Left forelimb (tissue), 1 donor: Measurements from ENCODE around the gene CENPE.
"Not testable (repeated sequence)": the region's sequence is repeated elsewhere in the genome, so short reads cannot be mapped to it uniquely, and the experiment has no call there.

Source experiments
- DNase-seq: peaks from one replicate; pipeline ENCODE4 v3.0.0-alpha.2; 2018; ENCODE audit warnings: low spot score

The CENPE gene, protein sequence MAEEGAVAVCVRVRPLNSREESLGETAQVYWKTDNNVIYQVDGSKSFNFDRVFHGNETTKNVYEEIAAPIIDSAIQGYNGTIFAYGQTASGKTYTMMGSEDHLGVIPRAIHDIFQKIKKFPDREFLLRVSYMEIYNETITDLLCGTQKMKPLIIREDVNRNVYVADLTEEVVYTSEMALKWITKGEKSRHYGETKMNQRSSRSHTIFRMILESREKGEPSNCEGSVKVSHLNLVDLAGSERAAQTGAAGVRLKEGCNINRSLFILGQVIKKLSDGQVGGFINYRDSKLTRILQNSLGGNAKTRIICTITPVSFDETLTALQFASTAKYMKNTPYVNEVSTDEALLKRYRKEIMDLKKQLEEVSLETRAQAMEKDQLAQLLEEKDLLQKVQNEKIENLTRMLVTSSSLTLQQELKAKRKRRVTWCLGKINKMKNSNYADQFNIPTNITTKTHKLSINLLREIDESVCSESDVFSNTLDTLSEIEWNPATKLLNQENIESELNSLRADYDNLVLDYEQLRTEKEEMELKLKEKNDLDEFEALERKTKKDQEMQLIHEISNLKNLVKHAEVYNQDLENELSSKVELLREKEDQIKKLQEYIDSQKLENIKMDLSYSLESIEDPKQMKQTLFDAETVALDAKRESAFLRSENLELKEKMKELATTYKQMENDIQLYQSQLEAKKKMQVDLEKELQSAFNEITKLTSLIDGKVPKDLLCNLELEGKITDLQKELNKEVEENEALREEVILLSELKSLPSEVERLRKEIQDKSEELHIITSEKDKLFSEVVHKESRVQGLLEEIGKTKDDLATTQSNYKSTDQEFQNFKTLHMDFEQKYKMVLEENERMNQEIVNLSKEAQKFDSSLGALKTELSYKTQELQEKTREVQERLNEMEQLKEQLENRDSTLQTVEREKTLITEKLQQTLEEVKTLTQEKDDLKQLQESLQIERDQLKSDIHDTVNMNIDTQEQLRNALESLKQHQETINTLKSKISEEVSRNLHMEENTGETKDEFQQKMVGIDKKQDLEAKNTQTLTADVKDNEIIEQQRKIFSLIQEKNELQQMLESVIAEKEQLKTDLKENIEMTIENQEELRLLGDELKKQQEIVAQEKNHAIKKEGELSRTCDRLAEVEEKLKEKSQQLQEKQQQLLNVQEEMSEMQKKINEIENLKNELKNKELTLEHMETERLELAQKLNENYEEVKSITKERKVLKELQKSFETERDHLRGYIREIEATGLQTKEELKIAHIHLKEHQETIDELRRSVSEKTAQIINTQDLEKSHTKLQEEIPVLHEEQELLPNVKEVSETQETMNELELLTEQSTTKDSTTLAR (N-terminal part only)

DNA sequence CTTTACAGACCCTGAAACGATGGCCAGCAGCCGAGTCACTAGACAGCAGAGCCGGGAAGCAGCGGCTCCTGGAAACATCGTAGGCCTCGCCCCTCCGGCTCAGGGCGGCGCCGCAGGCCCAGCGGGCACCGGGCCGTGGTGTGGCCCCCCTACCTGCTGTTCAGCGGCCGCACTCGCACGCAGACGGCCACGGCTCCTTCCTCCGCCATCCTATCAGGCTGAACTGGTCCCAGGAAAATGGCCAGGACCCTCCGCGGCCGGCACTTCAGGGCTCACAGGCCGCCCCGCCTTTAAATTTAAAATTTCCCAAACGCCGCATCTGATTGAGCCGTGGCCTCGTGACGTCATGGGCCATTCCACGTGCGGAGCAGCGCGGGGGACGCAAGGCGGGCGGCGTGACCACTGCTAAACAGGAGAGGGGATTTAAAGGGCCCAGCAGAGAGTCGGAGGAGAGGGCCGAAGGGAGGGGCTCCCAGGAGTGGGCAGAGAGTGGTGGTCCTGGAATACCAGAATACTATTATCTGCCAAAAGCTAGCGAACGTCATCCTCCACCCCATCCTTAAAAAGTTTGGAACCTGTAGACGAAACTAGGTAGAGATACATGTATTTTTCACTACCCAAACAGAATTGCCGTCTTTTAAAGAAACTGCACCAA lies at the start of gene CENPE:
Gene CENPE, minus strand, starts transcription at position 233 of the 655 bp plus-strand sequence. Its CDS starts 24 bp downstream, at position 209.
- peak; percentile 94 for DNase-seq

DNA sequence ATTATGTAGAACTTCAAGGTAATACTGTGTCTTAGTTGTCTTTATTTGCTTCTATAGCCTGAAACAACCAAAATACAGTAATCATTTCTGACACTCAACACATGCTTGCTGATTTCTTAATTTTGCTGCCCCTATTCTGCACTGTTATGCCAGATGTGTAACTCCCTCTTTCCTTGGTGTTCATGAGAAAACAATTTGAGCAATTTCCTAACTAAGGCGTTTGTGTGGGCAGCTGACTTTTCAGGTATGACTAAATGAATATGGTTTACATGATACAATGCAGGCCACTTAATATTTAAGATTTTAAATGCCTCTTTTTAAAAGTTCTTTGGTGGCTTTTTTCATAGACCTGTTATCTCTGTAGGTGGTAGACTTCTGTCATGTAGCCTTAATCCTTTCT lies 46.1 kb upstream of the CENPE start:
- no peak for DNase-seq

DNA sequence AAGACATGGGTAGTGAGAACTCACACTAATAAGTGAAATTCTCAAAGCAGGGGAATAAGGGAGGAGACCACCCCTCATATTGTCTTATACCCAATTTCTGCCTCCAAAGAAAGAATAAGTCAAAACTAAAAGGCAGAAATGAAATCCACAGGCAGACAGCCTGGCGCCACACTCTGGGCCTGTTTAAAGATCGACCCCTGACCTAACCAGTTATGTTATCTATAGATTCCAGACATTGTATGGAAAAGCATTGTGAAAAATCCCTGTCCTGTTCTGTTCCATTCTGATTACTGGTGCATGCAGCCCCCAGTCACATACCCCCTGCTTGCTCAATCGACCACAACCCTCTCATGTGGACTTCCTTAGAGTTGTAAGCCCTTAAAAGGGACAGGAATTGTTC lies 32.8 kb upstream of the CENPE start:
- DNase-seq = not testable (repeated sequence)

DNA sequence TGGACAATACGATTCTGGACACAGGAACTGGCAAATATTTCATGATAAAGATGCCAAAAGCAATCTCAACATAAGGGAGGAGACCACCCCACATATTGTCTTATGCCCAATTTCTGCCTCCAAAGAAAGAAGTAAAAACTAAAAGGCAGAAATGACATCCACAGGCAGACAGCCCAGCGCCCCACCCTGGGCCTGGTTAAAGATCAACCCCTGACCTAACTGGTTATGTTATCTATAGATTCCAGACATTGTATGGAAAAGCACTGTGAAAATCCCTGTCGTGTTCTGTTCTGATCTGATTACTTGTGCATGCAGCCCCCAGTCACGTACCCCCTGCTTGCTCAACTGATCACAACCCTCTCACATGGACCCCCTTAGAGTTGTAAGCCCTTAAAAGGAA lies 25.4 kb upstream of the CENPE start:
- not testable (repeated sequence) for DNase-seq

DNA sequence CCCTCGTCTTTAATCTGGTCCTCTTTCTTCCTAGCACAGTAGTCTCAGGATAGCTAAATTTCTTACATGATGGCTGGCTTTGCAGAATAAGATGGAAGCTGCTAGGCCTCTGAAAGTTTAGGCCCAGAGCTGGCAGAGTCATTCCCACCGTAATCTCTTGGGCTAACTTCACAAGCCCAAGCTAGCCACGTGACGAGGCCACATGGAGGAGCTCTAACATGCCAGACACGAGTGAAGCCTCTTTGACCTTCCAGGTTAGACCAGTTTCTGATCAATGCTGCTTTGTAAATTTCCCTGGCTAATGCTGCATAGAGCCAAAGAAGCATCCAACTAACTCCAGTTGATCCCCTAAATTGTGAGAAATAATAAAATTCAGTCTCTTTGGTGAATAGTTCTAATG lies 9.5 kb upstream of the CENPE start:
- no peak for DNase-seq

DNA sequence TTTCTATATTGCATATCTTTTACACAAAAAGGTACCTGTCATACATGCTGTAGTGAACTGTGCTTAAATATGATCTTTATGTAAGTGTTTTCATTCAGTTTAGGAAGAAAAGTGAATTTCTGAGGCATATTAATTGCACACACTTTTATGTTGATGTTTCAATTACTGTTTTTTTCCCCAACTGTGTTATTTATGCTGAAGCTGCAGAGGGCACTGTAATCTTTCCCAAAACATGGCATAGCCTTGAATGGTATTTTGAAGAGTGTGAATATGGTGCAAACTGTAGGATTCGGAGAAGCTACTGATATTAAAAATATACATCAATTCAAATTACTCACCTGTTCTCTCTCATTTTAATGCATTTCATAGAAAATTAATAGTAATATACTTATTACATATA lies 6.0 kb upstream of the CENPE start:
- DNase-seq = no peak

DNA sequence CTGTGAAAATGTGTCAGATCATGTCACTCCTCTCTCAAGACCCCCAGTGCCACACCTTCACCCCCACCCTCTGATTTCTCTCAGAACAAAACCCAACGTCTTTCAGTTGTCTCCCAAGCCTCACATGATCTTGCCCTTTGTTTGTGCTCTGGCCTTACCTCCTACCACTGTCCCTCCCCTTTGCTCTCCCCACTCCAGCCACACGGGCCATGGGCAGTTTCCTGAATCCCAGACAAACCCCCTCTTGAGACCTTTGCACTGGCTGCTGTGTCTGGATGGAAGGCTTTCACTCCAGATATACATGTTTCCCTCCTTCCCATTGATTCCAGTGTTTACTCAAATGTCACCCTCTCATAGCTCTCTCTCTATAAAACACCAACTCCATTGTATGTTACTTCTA lies 3.6 kb upstream of the CENPE start:
- no peak for DNase-seq

DNA sequence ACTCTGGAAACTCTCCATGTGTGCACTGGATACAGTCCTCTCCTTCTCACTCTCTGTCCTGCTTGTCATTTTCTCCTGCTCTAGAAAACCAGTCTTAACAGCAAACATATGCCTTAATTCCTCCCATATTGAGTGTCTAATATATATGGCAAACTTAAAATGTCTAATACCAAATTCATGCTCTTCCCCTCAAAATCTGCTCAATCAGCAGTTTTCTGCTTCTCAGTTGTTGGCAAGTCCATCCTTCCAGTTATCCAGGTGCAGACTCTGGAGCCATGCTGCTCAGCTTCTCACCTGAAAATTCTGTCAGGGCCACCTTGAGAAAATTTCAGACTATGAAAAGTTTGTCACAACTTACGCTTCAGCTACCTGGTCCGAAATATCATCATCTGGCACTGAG lies 3.1 kb upstream of the CENPE start:
- DNase-seq = no peak

DNA sequence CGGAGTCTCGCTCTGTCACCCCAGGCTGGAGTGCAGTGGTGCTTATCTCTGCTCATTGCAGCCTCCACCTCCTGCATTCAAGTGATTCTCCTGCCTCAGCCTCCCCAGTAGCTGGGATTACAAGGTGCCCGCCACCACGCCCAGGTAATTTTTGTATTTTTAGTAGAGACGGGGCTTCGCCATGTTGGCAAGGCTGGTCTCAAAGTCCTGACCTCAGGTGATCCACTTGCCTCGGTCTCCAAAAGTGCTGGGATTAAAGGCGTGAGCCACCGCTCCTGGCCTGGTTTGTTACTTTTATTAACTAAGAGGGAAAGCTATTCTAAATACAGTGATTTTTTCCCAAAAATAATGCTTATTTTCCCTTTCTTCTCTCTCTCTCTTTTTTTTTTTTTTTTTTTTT lies 866 bp upstream of the CENPE start:
- DNase-seq = no peak

DNA sequence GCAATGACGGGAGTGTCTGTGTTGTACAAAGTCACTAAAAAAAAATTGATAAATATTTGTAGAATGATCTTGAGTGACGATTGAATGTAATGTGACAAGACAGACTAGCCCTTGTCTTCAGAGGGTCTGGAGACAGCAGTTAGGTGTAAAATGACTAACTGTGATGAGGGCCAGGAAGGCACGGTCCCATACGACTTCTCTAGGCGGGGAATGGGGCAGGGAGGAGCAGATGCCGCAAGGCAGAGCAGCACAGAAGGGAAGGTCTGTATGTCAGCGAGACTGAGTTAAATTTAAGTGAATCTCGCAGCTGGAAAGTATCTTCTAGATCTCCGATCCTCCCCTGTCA lies 405 bp downstream of the CENPE start:
- no peak for DNase-seq

DNA sequence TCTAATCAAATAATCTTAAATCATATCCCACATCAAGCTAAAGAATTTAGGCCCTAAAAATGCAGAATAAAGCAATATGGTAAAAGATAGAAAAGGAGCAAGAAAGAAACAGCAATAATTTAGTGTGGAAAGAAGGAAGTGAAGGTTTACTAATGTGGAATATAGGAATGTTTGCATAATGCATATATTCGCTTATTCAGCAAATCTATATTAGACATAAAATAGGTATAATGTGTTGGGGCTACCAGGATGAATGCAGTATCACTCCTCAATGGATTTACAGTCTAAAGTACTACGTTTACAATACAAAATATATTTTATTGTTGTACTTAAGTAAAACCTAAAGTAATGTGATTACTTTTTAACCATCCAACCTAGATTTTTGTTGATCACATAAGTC lies 4.7 kb downstream of the CENPE start:
- DNase-seq = no peak

DNA sequence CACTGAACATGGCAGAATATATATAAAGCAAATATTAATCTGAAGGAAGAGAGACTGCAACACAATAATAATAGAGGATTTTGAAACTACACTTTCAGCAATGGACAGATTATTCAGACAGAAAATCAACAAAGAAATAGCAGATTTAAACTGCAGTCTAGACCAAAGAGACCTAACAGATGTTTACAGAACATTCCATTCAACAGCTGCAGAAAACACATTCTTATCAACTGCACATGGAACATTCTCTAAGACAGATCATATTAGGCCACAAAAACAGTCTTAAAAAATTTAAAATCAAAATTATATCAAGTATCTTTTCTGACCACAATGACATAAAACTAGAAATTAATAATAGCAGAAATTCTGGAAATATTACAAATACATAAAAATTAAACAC lies 27.1 kb downstream of the CENPE start:
- no peak for DNase-seq

DNA sequence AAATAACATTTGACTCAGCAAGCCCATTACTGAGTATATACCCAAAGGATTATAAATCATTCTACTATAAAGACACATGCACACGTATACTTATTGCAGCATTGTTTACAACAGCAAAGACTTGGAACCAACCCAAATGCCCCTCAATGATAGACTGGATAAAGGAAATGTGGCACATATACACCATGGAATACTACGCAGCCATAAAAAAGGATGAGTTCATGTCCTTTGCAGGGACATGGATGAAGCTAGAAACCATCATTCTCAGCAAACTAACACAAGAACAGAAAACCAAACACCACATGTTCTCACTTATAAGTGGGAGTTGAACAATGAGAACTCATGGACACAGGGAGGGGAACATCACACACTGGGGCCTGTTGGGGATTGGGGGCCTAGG lies 28.4 kb downstream of the CENPE start:
- DNase-seq = not testable (repeated sequence)

DNA sequence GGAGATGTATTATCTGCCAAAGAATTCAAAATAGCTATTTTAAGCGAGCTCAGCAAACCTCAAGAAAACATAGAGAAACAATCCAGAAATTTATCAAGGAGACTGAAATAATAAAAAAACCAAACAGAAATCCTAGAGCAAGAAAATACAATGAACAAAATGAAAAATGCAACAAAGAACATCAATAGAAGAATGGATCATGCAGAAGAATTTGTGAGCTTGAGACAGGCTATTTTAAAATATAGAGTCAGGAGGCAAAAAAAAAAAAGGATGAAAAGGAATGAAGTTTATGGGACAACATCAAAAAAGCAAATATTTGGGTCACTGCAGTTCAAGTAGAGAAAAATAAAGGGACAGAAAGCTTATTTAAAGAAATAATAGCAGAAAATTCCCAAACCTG lies 29.1 kb downstream of the CENPE start:
- no peak for DNase-seq

DNA sequence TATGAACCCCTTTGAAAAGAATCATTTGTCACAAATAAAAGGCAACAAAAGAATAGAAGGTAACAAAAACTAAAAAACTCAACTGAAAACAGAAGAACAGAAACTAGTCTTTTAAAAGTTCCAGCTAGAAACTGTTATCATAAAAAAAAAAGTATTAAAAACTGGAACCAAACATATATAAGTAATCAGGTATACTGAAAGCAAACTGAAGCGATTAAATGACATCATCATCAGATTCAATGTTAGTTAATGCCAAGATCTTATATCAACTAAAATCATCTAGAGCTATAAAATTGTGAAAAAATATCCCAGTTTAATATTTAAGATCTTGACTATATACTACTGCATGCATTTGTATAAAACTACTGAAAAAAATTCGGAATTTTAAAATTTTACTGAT lies 36.0 kb downstream of the CENPE start:
- no peak for DNase-seq

DNA sequence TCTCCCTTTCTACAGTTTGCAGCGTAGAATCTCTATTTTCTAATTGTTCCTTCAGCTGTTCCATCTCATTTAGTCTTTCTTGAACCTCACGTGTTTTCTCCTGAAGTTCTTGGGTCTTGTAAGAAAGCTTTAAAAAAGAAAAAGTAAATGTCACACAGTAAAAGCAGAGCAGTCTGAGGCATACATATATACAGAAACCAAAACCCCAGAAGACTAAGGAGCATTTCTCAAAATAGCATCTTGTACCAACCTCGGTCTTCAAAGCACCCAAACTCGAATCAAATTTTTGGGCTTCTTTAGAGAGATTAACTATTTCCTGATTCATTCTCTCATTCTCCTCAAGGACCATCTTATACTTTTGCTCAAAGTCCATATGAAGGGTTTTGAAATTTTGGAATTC lies 39.4 kb downstream of the CENPE start:
- DNase-seq = no peak

DNA sequence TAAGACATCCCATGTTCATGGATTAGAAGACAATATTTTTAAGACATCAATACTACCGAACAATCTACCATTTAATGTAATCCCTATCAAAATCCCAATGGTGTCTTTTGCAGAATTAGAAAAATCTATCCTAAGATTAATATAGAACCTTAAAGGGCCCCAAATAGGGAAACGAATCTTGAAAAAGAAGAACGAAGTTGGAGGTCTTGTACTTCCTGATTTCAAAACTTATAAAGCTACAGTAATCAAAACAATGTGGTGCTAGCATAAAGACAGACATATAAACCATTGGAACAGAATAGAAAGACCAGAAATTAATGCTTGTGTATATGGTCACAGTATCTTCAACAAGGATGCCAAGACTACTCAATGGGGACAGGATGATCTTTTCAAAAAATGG lies 42.0 kb downstream of the CENPE start:
- no peak for DNase-seq

DNA sequence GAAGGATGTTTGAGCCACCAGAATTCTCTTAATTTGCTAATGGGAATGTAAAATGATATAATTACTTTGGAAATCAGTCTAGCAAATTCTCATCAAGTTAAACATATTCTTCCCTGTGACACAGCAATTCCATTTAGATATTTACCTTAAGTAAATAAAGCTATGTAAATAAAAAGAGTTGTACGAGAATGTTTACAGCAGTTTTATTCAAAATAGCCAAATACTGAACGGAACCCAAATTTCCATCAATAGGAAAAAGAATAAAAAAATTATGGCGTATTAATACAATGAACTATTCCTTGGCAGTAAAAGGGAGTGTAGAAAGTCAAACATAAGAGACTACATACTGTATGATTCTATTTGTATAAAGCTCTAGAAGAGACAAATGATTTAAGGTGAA lies 45.8 kb downstream of the CENPE start:
- DNase-seq = no peak

DNA sequence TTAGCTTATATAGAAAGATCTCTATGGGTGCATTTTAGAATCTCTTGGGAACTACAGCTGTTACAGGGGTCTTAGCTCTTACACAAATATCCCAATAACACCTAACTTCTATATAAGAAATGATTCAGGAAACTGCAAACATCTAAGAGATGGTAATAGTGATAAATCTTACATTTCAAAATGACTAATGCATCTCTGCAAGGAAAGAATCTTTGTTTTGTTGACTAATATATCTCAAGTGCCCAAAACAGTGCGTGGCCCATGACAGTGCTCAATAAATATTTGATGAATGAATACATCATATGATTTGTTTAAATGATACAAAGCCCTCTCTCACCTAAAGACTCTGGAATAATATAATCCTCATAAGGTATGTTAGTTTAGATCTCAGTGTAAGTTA lies 47.5 kb downstream of the CENPE start:
- DNase-seq = no peak

DNA sequence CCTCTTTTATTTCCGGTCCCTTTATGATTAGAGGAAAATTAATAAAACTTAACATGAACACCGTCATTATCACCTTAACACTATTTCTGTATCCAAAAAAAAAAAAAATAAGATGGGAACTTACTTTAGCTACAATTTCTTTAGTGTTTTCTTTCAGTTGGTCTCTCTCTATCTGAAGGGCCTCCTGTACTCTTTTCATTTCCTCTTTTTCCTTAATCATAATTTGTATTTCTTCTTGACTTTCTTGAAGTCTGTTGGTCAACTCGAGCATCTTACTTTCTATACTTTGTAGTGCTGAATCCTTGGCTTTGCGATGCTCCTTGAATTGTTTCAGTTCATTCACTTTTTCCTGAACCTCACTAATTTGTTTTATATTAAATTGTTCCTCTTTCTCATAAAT lies 53.2 kb downstream of the CENPE start:
- no peak for DNase-seq

DNA sequence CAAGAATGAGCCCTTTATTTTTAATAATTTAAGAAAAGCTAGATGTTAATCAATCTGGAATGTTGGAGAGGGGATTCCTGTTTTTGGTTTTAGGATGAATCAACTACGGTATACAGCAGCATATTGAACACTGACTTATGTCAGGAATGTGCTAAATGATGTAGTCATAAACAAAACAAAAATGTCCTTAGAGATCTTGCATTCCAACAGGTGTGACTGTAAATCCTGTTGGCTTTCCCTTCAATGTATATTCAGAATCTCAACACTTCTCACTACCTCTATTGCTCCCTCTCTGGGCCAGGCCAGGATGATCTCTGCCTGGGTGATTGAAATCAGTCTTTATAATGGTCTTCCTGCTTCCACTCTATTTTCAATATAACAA lies 60.7 kb downstream of the CENPE start:
- DNase-seq = no peak
